Activated naive CD4-positive, alpha-beta T cell treated with anti-CD3 and anti-CD28 coated beads, Interleukin-2, amount 50 U/mL, for 72 hours (primary cell): ENCODE measurements around the gene VPS13D. TPM values are rescaled to one million over a fixed set of nuclear protein-coding genes. Genes with fewer than 3 reads are reported as not detected.

Experiments used
- ATAC-seq, 2 donors: fragments of 150-1000 bp; cut with Tn5 transposase; 2 replicates each; pipeline ENCODE4 v1.10.0; 2021; ENCODE audit warnings: mild to moderate bottlenecking in 2 of 2, moderate library complexity in 2 of 2
- DNase-seq, 2 donors: peaks; one replicate each; pipeline ENCODE4 v3.0.0; 2021 to 2022; ENCODE audit warnings: low spot score in 2 of 2
- H3K27ac Mint-ChIP-seq, 2 donors: one replicate each; pipeline ENCODE4 v1.8.0; 2022; ENCODE audit warnings: mild to moderate bottlenecking in 2 of 2, mixed read lengths in 2 of 2
- H3K36me3 Mint-ChIP-seq, 2 donors: one replicate each; pipeline ENCODE4 v1.8.0; 2022; ENCODE audit warnings: mixed read lengths in 2 of 2
- H3K9me3 Mint-ChIP-seq, 2 donors: one replicate each; pipeline ENCODE4 v1.8.0; 2022; ENCODE audit warnings: mixed read lengths in 2 of 2
- total RNA-seq, 2 donors: library from RNA; stranded (reverse); gene quantifications; one replicate each; pipeline ENCODE4 v1.2.3, GENCODE V29; 2022

The VPS13D gene
- total RNA-seq, 2 donors from 2014 or later = 31.2 to 40.7 TPM

DNA sequence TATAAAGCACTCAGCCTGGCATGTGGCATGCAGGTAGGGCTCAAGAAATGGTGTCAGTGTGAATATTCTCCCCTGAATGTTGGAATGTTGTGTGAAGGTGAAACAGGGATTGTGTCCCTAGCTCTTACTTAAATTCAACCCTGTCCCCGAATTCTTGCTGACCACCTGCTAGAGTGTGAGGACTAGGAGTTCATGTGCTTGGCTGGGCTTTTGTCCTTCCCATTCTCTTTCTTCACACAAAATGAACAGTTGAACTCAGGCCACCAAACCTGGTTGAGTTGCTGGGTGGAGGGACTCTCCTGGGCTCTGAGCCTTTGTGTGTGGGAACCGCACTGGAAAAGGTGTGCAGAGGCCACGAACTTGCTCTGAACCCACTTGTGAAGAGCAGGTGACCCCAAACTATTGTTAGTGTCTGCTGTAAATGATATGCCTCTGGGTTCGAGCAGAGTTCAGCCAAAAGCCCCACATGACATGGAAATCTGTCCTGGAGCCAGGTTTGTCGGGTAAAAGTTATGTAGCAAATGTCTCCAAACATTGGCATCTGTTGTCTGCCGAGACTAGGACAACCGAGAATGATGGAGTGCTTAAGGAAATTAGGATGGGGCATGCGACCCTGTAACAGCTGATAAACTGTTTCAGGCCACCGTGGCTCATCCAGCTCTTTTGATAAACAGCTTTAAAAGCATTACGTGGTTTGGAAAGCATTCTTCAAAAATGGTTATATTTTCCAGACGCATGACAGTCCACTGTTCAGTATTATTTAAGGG, 243.9 kb downstream of the VPS13D start:
- Mint-ChIP-seq H3K9me3 (no peaks in the 10 kb centered on the region), H3K36me3 (peaks cover 12 to 37% of the 10 kb centered on the region in 2 donors), H3K27ac (peak overlapping the region; percentile 95 to 99)
- no peak for DNase-seq
- no peak for ATAC-seq

DNA sequence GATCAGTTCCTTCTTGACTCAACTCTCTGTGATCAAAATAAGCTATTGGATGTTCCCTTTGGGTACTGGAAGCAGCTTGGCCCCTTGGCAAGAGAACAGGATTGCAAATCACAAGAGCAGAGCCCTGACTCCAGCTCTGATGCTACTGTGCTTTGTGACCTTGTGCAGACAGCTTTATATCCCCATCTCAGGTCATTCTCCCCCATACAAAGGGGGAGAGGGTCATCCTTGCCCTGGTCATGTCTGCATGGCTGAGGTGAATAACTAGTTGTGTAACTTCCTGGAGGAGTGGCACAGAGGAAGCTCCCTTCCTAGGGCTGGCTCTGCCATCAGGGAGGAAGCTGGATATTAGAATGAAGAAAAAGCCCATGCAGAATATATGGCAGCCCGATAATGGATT, 245.3 kb downstream of the VPS13D start:
- Mint-ChIP-seq H3K36me3 (peaks cover 20 to 37% of the 10 kb centered on the region in 2 donors), H3K27ac (no peak overlapping the region), H3K9me3 (no peaks in the 10 kb centered on the region)
- ATAC-seq (no peak), DNase-seq (no peak)

DNA sequence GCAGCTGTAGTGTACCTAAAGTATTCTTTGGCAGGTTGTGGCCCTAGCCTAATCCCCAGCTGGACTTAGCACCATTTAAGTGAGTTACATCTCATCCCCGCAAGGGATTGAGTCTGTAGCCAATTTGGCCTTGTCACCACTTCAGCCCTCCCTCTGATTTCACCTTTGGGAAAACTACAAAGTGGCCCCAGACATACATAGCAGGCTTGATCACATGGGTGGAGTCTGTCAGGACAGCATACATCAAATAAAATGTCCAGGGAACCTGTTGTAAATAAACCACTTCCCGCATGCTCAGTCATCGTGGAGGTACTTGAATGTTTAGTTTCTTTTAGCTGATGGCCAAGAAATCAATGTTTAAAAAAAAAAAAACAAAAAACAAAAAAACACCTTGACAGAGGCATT, 245.7 kb downstream of the VPS13D start:
- DNase-seq = no peak
- Mint-ChIP-seq H3K36me3 (peaks cover 25 to 37% of the 10 kb centered on the region in 2 donors), H3K27ac (peak overlapping the region in 1 of 2 donors; percentile 63), H3K9me3 (no peaks in the 10 kb centered on the region)
- ATAC-seq = no peak

DNA sequence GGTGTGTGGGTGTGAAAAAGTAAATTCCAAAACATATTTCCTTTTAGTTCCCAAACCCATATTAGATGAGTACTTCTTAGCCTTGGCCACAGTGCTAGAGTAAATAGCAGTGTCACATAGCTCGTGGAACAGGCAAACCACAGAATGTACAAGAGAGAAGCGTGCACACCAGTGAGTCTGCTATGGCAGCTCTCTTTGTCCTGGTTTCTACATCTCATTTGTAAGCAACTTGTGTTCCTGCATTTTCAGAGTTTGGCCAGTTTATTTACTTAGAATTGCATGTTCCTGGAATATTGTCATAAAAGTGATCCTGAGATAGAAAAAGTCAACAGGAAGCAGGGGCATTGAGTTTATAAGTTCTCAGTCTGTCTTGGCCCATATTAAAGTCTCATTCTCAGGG, 246.1 kb downstream of the VPS13D start:
- peaks cover 25 to 37% of the 10 kb centered on the region in 2 donors for H3K36me3 Mint-ChIP-seq
- no peak for ATAC-seq
- no peaks in the 10 kb centered on the region for H3K9me3 Mint-ChIP-seq
- H3K27ac Mint-ChIP-seq = no peak overlapping the region
- no peak for DNase-seq

DNA sequence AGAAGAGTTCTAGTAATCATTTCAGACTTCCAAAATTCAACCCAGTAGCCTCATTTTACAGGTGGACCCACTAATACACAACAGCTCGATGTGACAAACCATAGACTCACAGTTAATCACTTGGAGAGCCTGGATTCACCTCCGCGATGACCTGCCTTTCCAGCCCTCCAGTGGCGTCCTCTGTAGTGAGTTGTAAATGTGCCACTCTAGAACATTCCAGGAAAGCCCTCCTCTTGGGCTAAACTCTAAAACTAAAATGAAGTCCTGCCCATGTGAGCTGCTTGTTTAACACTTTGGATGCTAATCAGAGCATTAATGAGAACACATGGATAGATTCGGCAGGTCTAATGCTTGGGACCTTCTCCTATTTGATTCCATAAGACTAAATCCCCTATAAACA, 247.5 kb downstream of the VPS13D start:
- peak overlapping the region in 1 of 2 donors; percentile 69 for H3K27ac Mint-ChIP-seq
- no peaks in the 10 kb centered on the region for H3K9me3 Mint-ChIP-seq
- no peak for ATAC-seq
- H3K36me3 Mint-ChIP-seq = peaks cover 25 to 35% of the 10 kb centered on the region in 2 donors
- DNase-seq = no peak

DNA sequence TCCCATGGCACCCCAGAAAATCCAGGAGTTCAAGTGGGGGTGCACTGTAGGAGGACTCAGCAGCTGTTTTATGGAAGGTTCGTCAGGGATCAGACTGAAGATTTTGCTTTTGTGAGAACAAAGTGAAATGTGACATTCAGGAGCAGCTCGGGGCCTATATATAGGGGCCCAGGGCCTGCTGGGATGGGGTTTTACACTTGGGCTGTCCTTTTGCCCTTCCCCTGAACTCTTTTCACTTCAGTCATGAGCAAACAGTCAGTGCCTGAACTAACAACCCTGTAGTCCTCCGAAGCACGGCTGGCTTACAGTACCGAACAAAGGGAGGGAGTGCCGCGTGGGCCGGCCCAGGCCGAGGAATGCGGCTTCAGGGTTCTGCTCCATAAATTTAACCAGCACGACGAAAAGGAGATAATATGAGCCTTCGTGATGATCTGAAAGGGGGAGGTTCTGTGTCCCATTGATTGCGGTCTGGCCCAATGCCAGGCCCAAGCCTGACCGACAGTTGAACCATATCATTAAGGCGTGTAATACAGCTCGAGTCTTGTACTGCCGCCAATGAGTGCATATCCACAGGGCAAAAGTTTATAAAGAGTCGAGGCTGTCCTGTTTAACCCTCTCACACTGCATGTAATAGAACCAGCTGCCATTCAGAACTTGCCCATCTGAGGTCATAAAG, 248.2 kb downstream of the VPS13D start:
- ATAC-seq = peak; percentile 14 to 20
- Mint-ChIP-seq H3K36me3 (peaks cover 19 to 37% of the 10 kb centered on the region in 2 donors), H3K27ac (peak overlapping the region; percentile 69 to 96), H3K9me3 (no peaks in the 10 kb centered on the region)
- DNase-seq = no peak

DNA sequence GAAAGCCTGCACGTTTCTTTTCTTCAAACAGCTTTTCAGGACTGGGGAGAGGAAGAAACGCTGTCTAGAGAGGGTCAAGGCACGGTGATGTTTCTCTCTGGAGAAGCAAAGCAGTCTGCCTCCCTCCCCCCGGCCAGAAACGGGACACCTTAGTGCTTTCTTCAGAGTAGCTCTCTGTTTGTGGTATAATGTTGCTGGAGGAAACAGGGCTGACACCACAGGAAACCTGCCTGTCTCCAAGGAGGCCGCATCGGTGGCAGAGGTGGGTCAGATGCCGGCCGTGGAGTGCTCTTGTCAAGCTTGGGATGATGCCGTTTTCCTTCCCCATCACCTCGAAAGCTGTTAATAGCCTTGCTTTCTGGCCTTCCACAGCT, 248.8 kb downstream of the VPS13D start:
- peak; percentile 38 to 54 for ATAC-seq
- peak in 1 of 2 donors; percentile 27 for DNase-seq
- peaks cover 19 to 37% of the 10 kb centered on the region in 2 donors for H3K36me3 Mint-ChIP-seq
- peak overlapping the region; percentile 69 to 96 for H3K27ac Mint-ChIP-seq
- no peaks in the 10 kb centered on the region for H3K9me3 Mint-ChIP-seq

DNA sequence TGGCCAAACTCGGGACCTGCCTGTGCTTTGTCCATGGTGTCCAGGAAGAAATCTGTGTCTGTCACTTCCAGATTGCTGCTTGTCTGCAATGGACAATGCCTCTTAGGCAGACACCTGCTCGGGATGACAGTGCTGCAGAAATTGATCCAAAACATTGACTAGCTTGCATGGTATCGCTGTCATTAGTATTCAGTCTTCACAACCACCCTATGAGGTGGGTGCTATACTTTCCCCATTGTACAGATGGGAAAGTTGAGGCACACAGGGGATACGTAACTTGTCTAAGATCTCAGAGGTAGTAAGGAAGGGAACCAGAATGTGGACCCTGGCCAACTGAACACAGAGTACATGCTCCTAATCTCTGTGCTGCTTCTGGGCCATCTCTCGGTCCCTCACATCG, 249.5 kb downstream of the VPS13D start:
- Mint-ChIP-seq H3K27ac (peak overlapping the region; percentile 69 to 96), H3K9me3 (no peaks in the 10 kb centered on the region), H3K36me3 (peaks cover 23 to 35% of the 10 kb centered on the region in 2 donors)
- ATAC-seq (no peak), DNase-seq (no peak)

DNA sequence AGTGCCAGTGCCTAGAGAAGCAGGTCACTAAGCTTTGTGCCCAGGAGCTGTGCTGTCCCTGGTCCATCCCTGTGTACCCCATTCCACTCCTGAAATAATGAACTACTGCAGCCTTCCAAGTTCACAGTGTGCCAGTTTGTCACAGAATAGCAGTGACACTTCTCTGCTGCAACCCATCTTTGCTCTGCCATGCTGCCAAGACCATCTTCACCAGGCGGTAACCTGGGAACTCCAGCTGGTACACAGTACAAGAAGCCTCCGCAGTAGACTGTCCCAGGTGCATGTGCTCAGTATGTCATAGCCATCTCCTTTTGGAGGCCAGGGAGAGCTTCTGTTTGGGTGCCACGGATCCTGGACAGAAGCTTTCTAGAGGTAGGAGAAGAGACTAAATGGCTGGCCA, 250.2 kb downstream of the VPS13D start:
- peaks cover 23 to 36% of the 10 kb centered on the region in 2 donors for H3K36me3 Mint-ChIP-seq
- H3K9me3 Mint-ChIP-seq = no peaks in the 10 kb centered on the region
- peak overlapping the region in 1 of 2 donors; percentile 9 for H3K27ac Mint-ChIP-seq
- no peak for ATAC-seq
- DNase-seq = no peak

DNA sequence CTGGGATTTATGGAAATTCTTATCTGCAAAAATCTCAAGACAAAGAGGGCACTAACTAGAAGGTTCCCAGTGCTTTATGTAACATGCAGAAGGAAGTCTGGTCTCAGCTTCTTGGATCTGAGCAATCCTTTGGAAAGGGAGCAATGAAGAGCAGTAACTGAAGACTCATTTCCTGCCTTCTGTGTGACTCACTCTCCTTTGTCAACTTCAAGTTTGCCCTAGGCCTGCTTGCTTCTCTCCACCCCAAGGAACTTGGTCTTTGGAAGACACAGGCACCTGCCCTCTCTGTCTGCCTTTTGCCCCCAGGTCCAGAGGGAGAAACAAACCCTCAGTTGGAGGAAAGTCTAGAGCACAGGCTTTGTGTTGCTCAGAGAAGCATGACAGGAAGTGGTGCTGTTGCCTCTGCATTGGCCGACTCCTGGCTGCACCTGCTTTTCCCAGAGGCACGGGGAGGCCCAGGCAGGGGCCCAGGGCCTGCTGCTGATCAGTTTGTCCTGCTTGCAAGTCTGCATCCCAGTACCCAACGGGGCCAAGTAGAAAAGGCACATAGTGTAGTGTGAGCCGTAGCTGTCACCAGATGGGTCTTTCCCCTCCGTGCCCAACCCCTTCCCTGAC, 251.0 kb downstream of the VPS13D start:
- Mint-ChIP-seq H3K36me3 (peaks cover 25 to 35% of the 10 kb centered on the region in 2 donors), H3K27ac (peak overlapping the region; percentile 68 to 82), H3K9me3 (no peaks in the 10 kb centered on the region)
- DNase-seq = peak in 1 of 2 donors; percentile 32
- peak; percentile 70 to 80 for ATAC-seq

DNA sequence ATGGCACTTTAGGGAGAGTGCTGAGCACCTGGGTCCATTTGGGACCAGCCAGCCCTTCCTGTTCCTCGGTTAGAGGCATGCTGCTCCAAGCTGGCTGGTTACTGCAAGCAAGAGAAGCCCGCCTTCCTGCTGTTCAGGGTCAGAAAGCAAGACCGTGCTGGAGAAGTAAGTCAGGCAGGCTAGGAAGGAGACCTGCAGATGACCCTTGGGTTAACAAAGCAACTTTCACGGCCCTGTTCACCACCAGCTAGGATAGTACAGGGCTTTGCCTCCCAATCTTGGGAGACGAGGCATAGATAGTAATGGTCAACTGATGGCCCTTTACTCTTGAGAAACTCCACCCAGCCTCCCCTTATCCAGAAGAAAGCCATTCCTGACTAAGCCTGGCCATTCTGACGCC, 252.1 kb downstream of the VPS13D start:
- Mint-ChIP-seq H3K27ac (peak overlapping the region in 1 of 2 donors; percentile 82), H3K9me3 (no peaks in the 10 kb centered on the region), H3K36me3 (peaks cover 24 to 27% of the 10 kb centered on the region in 2 donors)
- DNase-seq = no peak
- no peak for ATAC-seq

DNA sequence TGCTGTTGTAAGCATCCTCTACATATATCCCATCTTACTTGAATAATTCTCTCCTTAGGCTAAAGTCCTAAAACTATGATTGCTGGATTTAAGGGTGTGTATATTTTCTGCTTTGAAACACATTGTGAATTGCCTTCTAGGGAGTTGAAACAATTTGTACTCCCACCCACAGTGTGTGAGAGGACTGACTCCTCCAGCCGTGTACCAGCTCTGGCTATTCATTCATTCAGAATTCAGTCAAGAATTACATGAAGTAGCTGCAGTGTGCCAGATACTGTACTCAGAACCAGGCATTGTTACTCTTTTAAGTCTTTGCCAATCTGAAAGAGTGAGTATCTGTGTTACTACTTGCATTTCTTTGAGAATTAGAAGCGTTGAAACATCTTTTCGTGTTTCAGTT, 253.2 kb downstream of the VPS13D start:
- ATAC-seq (no peak), DNase-seq (no peak)
- H3K27ac Mint-ChIP-seq = no peak overlapping the region
- H3K9me3 Mint-ChIP-seq = no peaks in the 10 kb centered on the region
- H3K36me3 Mint-ChIP-seq = peaks cover 14 to 22% of the 10 kb centered on the region in 2 donors

DNA sequence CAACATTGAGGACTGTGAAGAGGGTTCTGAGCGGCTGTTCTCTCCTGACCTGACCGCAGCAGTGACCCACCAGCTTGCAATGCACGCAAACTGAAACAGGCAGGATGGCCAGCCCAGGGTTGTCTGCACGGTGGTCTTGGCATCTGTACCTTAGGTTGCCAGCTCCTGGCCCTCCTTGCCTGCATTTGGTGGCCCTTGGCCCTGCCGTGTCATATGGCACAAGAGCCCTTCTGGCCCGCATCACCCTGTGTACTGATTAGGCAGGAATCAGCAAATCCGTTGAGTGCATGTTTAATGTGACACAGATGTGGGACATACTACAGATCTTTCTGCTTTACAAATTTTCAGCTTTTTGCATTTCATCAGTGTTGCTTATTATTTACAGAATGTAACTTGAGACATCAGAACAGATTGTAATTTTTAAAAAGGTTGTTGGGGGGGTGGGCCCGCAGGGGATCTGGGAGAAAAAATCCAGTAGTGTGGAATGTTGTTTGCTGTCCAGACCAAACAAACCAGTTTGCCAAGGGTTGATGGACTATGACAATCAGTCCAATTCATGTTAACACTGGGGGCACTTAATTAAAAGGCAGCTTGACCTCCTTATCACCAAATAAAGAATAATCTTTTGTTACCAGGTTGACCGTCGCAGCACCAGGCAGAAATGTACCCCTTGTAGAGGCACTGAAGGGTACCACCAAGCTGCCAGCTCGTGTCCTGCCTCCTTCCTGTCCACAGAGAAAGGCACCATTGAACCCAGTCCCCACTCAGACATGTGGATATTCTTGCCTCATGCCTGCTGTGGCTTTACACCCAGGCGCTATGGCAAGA, 255.6 kb downstream of the VPS13D start:
- no peak for DNase-seq
- peaks cover 10 to 16% of the 10 kb centered on the region in 2 donors for H3K36me3 Mint-ChIP-seq
- no peak for ATAC-seq
- H3K9me3 Mint-ChIP-seq = no peaks in the 10 kb centered on the region
- H3K27ac Mint-ChIP-seq = peak overlapping the region in 1 of 2 donors; percentile 13

DNA sequence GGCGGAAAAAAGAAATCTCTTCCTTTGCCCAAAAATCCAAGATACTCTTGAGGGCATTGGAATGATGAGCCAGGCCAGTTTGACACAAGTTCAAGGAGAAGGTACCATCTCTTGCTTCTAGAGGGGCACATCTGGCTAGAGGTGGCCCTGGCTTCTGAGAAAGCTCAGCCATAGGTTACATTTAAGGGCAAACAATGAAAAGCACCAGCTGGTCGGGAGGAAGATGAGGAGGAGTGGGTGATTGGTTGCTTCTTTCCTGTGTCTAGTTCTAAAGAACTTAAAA, 256.2 kb downstream of the VPS13D start:
- peak overlapping the region in 1 of 2 donors; percentile 13 for H3K27ac Mint-ChIP-seq
- no peaks in the 10 kb centered on the region for H3K9me3 Mint-ChIP-seq
- DNase-seq (no peak), ATAC-seq (no peak)
- H3K36me3 Mint-ChIP-seq = peaks cover 8 to 22% of the 10 kb centered on the region in 2 donors

DNA sequence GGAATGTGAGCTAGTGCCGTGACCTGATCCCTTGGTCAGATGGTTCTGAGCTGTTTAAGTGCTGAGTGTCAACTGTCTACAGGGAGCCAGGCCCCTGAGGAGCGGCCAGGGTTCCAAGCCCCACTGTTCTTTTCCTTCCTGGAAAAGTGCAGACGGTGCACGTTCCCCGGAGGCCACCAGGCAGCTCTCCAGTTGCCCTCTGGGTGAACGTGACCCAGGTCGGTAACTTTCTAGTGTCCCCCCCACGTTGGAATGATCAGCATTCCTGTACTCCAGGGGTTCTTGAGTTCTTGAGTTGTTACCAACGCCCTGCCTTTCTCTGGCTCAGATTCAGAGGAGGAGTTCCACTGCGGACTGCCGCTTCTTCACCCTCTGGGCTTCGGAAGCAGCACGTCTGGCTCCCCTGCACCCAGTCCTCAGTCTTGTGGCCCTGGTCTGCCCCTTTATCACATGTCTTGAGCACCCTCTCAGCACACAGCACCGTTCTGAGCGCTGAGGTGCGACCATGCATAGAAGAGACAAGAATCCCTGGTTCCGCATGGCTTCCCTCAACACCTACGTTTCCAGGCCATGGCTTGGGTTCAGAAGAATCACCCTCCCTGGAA, 256.7 kb downstream of the VPS13D start:
- peak overlapping the region in 1 of 2 donors; percentile 13 for H3K27ac Mint-ChIP-seq
- H3K36me3 Mint-ChIP-seq = peaks cover 8 to 27% of the 10 kb centered on the region in 2 donors
- no peaks in the 10 kb centered on the region for H3K9me3 Mint-ChIP-seq
- ATAC-seq = no peak
- no peak for DNase-seq

DNA sequence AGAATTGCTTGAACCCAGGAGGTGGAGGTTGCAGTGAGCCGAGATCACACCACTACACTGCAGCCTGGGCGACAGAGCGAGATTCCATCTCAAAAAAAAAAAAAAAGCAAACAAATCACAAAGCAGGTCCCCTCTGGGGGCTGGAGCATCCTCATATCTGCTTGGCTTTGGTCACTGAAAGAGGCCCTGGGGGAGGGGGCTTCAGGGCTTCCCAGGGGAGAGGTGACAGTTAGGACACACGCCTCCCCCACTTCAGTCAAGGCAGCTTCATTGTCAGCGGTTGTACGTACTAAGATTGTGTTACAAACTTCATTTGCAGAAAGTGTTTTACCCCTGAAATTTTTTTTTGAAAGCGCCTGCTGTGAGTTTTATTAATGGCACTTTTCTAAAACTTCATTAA, 257.7 kb downstream of the VPS13D start:
- Mint-ChIP-seq H3K9me3 (no peaks in the 10 kb centered on the region), H3K27ac (peak overlapping the region in 1 of 2 donors; percentile 60), H3K36me3 (peaks cover 9 to 29% of the 10 kb centered on the region in 2 donors)
- no peak for DNase-seq
- no peak for ATAC-seq
